Hematopoietic multipotent progenitor cell treated with erythropoietin and hydrocortisone succinate and interleukin-3 and kit ligand, for 6 days (in vitro differentiated cells): ENCODE data around the gene EFTUD2.
"Not testable (repeated sequence)": the region's sequence is repeated elsewhere in the genome, so short reads cannot be mapped to it uniquely, and the experiment has no call there.

Experiments
- DNase-seq: peaks from one replicate; pipeline ENCODE4 v3.0.0-alpha.2; 2015

Gene EFTUD2

GRCh38 chr17:44846206-44846605 lies 53.0 kb downstream of the EFTUD2 start:
- DNase-seq: no peak

- no peak for DNase-seq
Measured at GRCh38 chr17:44844390-44844830, 54.8 kb downstream of the EFTUD2 start.

- no peak for DNase-seq
Measured at GRCh38 chr17:44842748-44843147, 56.5 kb downstream of the EFTUD2 start.

GRCh38 chr17:44840936-44841335 lies 58.3 kb downstream of the EFTUD2 start:
- DNase-seq: no peak

GRCh38 chr17:44840274-44840673 lies 59.0 kb downstream of the EFTUD2 start:
- DNase-seq: no peak

DNA sequence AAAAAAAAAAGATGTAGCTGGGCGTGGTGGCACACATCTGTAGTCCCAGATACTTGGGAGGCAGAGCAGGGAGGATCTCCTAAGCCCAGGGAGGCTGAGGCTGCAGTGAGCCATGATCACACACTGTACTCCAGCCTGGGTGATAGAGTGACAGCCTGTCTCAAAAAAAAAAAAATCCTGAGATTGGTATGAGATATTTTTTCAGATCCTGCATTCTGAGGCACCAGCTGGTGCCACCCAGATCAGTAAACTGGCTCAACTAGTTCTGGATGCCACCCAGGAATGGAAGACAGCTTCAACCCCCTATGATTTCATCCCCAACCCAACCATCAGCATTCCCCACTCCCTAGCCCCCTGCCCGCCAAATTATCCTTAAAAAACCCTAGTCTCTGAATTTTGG lies 62.0 kb downstream of the EFTUD2 start:
- DNase-seq: no peak

DNA sequence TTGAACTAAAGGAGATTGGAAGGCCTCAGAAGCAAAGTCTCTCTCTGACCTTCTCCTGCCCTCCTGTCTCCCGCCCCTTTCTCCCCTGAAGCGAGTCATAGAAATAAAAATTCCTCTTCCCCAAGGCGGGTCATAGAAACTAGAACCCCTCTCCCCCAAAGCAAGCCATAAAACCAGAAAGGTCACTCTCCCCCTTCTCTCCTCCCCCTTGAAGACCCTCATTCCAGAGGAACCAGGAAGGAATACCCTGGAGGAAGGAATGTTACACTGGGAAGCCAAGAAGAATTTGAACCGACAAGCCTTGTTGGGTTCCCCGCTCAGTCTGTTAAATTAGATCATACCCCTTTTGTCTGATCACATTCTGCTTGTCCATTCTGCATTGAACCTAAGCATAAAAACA lies 66.4 kb downstream of the EFTUD2 start:
- no peak for DNase-seq

- DNase-seq: no peak
Measured at GRCh38 chr17:44831371-44831770, 67.9 kb downstream of the EFTUD2 start.

GRCh38 chr17:44830359-44831288 lies 68.6 kb downstream of the EFTUD2 start:
- DNase-seq: no peak

DNA sequence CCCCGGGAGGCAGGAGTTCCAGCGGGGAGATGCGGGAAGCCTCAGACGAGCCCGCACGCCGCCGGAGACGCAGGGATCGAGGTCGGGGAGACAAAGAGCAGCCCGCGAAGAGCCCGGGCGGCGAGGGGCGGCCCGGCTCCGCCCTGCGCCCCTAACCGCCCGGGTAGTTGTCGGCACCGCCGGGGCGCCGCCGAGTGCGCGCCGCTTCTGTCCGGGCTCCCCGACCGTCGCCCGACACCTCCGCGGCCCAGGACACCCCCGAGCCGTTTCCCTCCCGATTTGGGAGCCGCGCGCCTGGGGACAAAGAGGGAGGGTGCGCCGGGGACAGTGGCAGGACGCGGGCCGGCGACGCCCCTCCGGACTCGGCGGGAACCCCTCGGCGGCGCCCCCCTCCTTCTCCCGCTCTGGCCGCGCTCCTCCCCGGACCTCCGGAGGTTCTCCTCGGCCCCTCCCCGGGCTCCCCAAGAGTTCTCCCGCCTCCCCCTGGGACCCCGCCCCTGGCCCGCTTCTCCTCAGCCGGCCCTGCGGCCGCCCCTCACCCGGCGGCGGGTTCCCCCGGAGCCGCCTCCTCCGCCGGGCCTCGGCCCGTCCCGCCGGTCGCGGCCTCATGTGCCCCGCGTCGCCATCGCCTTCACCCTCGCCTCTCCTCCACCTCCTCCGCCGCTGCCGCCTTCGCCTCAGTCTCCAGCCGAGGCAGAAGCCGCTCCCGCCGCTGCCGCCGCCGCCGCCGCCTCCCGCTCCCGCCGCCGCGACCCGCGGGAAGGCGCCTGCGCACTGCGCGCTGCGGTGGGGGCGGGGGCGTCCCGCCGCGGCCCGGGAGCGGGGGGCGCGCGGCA lies 69.5 kb downstream of the EFTUD2 start, which contains the start of gene GJC1:
Gene GJC1 (minus strand): TSS at position 765 of the 836 bp plus-strand sequence. CDS start 24,470 bp downstream, outside the sequence.
- no peak for DNase-seq

GRCh38 chr17:44828919-44829522 lies 70.2 kb downstream of the EFTUD2 start:
- no peak for DNase-seq

DNA sequence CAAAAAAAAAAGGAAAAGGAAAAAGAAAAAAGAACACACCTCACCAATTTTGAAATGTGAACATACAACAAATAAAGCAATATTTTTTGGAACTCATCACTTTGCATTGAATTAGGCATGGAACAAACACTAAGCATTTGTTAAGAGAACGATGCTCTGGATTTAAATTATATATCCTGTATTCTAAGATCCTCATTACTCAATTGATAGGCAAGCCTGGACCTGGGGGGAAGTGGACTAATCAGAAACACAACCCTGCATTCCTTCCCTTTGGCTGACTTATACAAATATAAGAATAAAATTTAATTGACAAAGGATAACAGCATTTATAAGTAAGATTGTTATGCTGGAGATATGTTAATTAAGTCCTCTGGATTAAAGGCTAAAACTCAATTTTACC lies 71.4 kb downstream of the EFTUD2 start:
- DNase-seq: no peak

GRCh38 chr17:44826123-44826790 lies 73.0 kb downstream of the EFTUD2 start:
- DNase-seq: no peak

DNA sequence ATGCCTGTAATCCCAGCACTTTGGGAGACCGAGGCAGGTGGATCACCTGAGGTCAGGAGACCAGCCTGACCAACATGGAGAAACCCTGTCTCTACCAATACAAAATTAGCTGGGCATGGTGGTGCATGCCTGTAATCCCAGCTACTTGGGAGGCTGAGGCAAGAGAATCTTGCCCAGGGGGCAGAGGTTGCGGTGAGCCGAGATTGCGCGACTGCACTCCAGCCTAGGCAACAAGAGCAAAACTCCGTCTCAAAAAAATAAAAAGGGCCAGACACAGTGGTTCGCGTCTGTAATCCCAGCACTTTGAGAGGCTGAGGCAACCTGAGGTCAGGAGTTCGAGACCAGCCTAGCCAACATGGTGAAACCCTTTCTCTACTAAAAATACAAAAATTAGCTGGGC lies 74.0 kb downstream of the EFTUD2 start:
- DNase-seq: not testable (repeated sequence)

DNA sequence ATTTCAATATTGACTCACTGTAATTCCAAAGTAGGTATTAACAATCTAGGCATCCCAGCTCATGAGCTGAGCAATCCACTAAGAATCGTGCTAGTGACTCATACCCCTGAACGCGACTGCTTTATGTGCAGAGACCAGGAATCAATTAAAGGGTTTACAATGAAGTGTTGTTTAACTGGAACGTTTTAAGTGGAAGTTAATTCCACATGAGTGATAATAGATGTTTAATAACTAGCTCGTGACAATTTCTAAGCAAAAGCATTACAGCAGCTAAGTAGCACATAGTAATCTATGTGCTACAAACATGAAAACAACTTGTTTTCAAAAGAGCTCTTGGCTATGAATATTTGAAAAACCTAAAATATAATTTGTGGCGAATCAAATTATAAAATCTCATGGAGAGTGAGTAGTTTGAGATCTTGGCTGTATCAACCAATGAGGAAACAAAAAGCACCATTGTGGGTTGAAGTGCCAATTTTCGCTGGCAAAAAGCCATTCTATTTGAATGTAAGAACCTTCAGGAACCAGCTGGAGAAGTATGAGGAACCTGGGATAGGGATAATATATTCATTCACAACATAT lies 78.5 kb downstream of the EFTUD2 start:
- DNase-seq: no peak

DNA sequence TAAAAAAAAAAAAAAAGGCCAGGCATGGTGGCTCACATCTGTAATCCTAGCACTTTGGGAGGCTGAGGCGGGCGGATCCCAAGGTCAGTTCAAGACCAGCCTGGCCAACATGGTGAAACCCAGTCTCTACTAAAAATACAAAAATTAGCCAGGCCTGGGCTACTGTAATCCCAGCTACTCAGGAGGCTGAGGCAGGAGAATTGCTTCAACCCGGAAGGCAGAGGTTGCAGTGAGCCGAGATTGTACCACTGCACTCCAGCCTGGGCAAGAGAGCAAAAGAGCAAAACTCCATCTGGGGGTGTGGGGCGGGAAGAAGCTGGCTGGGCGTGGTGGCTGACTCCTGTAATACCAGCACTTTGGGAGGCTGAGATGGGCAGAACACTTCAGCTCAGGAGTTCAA lies 80.7 kb downstream of the EFTUD2 start:
- DNase-seq: not testable (repeated sequence)

GRCh38 chr17:44812263-44812662 lies 87.0 kb downstream of the EFTUD2 start:
- no peak for DNase-seq

DNA sequence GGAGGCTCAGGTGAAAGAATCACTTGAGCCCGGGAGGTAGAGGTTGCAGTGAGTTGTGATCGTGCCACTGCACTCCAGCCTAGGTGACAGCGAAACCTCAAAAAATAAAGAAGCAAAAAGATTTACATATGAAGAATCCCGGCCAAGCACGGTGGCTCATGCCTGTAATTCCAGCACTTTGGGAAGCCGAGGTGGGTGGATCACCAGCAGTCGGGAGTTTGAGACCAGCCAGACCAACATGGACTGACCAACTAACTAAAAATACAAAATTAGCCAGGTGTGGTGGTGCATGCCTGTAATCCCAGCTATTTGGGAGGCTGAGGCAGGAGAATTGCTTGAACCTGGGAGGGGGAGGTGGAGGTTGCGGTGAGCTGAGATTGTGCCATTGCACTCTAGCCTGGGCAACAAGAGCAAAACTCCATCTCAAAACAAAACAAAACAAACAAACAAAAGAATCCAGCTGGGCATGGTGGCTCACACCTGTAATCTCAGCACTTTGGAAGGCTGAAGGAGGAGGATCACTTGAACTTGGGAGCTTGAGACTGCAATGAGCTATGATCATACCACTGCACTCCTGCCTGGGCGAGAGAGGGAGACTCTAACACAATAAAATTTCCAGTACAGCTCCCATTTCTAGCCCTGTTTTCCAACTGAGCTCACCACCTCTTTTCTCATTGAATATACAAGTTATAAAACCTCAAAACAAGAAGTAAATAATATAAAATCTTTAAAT lies 90.4 kb downstream of the EFTUD2 start:
- not testable (repeated sequence) for DNase-seq

DNA sequence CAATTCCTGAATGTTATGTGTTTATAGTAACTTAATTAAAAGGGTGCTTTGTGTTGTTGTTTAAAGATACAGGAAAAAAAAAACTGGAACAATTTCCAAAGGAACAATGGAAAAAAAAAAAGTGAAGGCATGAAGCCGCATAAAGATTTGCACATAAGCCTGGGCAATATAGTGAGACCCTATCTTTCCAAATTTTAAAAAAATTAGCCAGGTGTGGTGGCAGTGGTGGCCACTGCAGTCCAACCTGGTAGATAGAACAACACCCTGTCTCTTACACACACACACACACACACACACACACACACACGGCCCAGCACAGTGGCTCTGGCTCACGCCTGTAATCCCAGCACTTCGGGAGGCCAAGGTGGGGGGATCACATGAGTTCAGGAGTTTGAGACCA lies 91.1 kb downstream of the EFTUD2 start:
- no peak for DNase-seq

DNA sequence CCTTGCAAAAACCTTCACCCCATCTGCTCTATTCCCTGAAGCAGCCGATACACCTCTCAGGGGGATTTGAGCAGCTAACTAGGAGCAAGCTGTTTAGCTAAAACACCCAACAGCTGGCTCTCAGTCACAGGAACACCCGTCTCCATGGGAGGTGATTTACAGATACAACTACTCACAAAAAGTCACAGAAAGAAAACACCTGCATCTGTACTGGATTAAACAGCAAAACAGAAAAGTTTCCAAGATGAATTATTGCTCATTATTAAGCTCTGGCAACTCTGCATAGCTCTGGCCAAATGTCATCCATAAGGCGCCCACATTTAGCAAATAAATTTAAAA lies 91.5 kb downstream of the EFTUD2 start:
- no peak for DNase-seq

GRCh38 chr17:44807093-44807816 lies 92.0 kb downstream of the EFTUD2 start:
- no peak for DNase-seq
